Hepatocyte (in vitro differentiated cells): Measurements from ENCODE around the gene SORCS2. TPM values are rescaled to one million over a fixed set of nuclear protein-coding genes. Genes with fewer than 3 reads are reported as not detected.

Experiments used
- DNase-seq: peaks from one replicate; pipeline ENCODE4 v3.0.0-alpha.2; 2016; ENCODE audit warnings: low spot score
- H2AFZ ChIP-seq: fragments of 200-600 bp; sonication (generic); 2 replicates; pipeline ENCODE4 v1.6.0; 2016; ENCODE audit warnings: antibody characterized with exemption, mild to moderate bottlenecking
- H3K27ac ChIP-seq: fragments of 200-600 bp; sonication (generic); 2 replicates; pipeline ENCODE4 v1.5.1; 2016; ENCODE audit warnings: mild to moderate bottlenecking
- H3K27me3 ChIP-seq: fragments of 200-600 bp; sonication (generic); 2 replicates; pipeline ENCODE4 v1.6.1; 2016
- H3K36me3 ChIP-seq: fragments of 200-600 bp; sonication (generic); replicated peaks from 2 replicates; pipeline ENCODE4 v1.5.1; 2016; ENCODE audit warnings: low read depth; ENCODE audit not compliant: insufficient read depth
- H3K4me1 ChIP-seq: fragments of 200-600 bp; sonication (generic); 2 replicates; pipeline ENCODE4 v1.5.1; 2016; ENCODE audit warnings: mild to moderate bottlenecking, moderate library complexity; ENCODE audit not compliant: insufficient read depth
- H3K4me2 ChIP-seq: fragments of 200-600 bp; sonication (generic); 2 replicates; pipeline ENCODE4 v1.6.0; 2016
- H3K4me3 ChIP-seq: fragments of 200-600 bp; sonication (generic); 2 replicates; pipeline ENCODE4 v1.5.1; 2016; ENCODE audit warnings: mild to moderate bottlenecking
- H3K79me2 ChIP-seq: fragments of 200-600 bp; sonication (generic); 2 replicates; pipeline ENCODE4 v1.6.0; 2017; ENCODE audit warnings: mild to moderate bottlenecking
- H3K9me2 ChIP-seq: fragments of 200-600 bp; sonication (generic); replicated peaks from 2 replicates; pipeline ENCODE4 v1.6.0; 2017; ENCODE audit warnings: mild to moderate bottlenecking; ENCODE audit not compliant: insufficient read depth
- H3K9me3 ChIP-seq: fragments of 200-600 bp; sonication (generic); 2 replicates; pipeline ENCODE4 v1.5.1; 2016; ENCODE audit warnings: low read depth, mild to moderate bottlenecking
- H4K20me1 ChIP-seq: fragments of 200-600 bp; sonication (generic); 2 replicates; pipeline ENCODE4 v1.6.0; 2016; ENCODE audit warnings: mild to moderate bottlenecking; ENCODE audit not compliant: insufficient read depth, poor library complexity, severe bottlenecking
- EZH2 ChIP-seq: fragments of 200-600 bp; sonication (generic); IDR thresholded peaks from 2 replicates; pipeline ENCODE4 v1.6.1; 2016; ENCODE audit warnings: antibody characterized with exemption, mild to moderate bottlenecking, borderline replicate concordance
- EZH2phosphoT487 ChIP-seq: fragments of 200-600 bp; sonication (generic); IDR thresholded peaks from one replicate; pipeline ENCODE4 v1.6.1; 2018; ENCODE audit warnings: antibody characterized with exemption, mild to moderate bottlenecking, low read depth, moderate library complexity; ENCODE audit not compliant: unreplicated experiment, severe bottlenecking
- WGBS: methylation state at CpG from one replicate; pipeline ENCODE4 v1.1.6; 2016; ENCODE audit warnings: low lambda C conversion rate; ENCODE audit errors: missing lambda C conversion rate; 5-methylcytosine and 5-hydroxymethylcytosine counted together
- polyA plus RNA-seq: library from polyadenylated mRNA; unstranded; fragments of >200 nt; fragmentation: Nextera tagmentation; extraction: Ambion mirVana; gene quantifications from 2 replicates; pipeline ENCODE4 v1.2.1, GENCODE V29; 2016
- total RNA-seq: library from RNA; depleted of rRNA; stranded (reverse); fragments of >200 nt; gene quantifications from 2 replicates; pipeline ENCODE4 v1.2.3, GENCODE V29; 2014
- TF ChIP-seq, protein P1 (sequence below): fragments of 200-600 bp; sonication (generic); IDR thresholded peaks from 2 replicates; pipeline ENCODE4 v1.5.1; 2016; ENCODE audit warnings: antibody characterized with exemption, mild to moderate bottlenecking; ENCODE audit not compliant: poor library complexity

Gene SORCS2
- total and polyA plus RNA-seq, 2 experiments from 2014 or later, result 1.6 to 4.8 TPM

DNA sequence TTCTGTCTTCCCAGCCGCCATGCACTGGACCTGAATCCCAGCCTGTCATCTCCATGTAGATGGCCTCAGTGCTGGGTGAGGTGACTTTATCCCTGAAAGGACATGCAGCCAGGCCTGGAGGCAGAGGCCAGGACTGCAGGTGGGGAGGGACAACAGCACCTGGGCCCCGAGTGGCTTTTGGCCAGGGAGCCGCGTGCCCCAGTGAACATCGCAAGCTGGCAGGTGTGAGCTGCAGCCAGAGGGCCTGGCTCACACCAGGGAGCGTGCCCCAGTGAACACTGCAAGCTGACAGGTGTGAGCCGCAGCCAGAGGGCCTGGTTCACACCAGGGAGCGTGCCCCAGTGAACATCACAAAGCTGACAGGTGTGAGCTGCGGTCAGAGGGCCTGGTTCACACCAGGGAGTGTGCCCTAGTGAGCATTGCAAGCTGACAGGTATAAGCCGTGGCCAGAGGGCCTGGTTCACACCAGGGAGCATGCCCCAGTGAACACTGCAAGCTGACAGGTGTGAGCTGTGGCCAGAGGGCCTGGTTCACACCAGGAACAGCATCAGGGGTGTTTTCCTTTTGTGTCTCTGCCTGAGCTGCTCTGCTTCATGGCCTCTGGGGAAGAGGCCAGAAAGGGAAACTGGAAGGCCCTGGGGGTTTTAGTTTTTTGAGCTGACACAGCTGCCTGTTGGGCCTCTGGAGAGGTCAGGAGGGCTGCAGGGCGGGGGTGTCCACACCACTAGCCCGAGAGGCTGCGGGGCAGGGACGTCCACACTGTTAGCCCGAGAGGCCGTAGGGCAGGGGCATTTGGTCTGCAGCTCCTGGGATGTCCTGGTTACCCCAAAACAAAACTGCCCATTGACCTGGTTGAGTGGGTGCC lies 265.1 kb downstream of the SORCS2 start:
- Histone ChIP-seq H3K4me1 (no peaks in the 10 kb centered on the region), H3K36me3 (no peaks in the 10 kb centered on the region), H3K4me2 (no peak overlapping the region), H3K27me3 (no peaks in the 10 kb centered on the region), H3K9me2 (no peaks in the 10 kb centered on the region), H3K4me3 (no peak overlapping the region), H4K20me1 (no peaks in the 10 kb centered on the region), H3K9me3 (no peaks in the 10 kb centered on the region), H3K27ac (no peak overlapping the region), H3K79me2 (no peaks in the 10 kb centered on the region), H2AFZ (no peak overlapping the region)
- WGBS, result 93% methylated on average over 14 of the region's 16 CpGs
- no peak for DNase-seq
- TF ChIP-seq, protein P1, sequence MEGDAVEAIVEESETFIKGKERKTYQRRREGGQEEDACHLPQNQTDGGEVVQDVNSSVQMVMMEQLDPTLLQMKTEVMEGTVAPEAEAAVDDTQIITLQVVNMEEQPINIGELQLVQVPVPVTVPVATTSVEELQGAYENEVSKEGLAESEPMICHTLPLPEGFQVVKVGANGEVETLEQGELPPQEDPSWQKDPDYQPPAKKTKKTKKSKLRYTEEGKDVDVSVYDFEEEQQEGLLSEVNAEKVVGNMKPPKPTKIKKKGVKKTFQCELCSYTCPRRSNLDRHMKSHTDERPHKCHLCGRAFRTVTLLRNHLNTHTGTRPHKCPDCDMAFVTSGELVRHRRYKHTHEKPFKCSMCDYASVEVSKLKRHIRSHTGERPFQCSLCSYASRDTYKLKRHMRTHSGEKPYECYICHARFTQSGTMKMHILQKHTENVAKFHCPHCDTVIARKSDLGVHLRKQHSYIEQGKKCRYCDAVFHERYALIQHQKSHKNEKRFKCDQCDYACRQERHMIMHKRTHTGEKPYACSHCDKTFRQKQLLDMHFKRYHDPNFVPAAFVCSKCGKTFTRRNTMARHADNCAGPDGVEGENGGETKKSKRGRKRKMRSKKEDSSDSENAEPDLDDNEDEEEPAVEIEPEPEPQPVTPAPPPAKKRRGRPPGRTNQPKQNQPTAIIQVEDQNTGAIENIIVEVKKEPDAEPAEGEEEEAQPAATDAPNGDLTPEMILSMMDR, result no peak
- no peak for TF ChIP-seq EZH2phosphoT487
- no peak for TF ChIP-seq EZH2

DNA sequence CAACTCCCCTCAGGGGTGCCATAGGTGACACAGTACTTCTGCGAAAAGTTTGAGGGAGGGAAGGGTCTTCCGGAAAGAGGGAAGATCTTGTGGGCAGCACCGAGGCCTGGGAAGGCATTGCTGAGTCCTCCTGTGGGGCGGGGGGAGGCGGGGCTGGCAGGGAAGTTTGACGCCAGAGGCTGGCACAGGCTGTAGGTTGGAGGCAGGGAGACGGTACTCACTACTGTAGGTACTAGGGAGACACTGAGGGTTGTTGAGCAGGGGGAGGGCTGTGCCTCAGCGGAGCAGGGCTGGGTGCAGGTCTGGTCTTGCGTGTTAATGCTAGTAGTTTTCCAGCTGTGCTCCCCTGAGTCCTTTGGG lies 265.7 kb downstream of the SORCS2 start:
- no peaks in the 10 kb centered on the region for H3K36me3 ChIP-seq
- H2AFZ ChIP-seq, result no peak overlapping the region
- H3K4me1 ChIP-seq, result no peaks in the 10 kb centered on the region
- WGBS, result 81% methylated on average over 9 of the region's 9 CpGs
- no peak overlapping the region for H3K4me3 ChIP-seq
- H3K9me3 ChIP-seq, result no peaks in the 10 kb centered on the region
- no peaks in the 10 kb centered on the region for H3K9me2 ChIP-seq
- no peak overlapping the region for H3K27ac ChIP-seq
- no peaks in the 10 kb centered on the region for H3K79me2 ChIP-seq
- DNase-seq, result no peak
- no peaks in the 10 kb centered on the region for H3K27me3 ChIP-seq
- TF ChIP-seq, protein P1, result no peak
- no peak for TF ChIP-seq EZH2
- no peak for TF ChIP-seq EZH2phosphoT487
- no peak overlapping the region for H3K4me2 ChIP-seq
- H4K20me1 ChIP-seq, result no peaks in the 10 kb centered on the region

DNA sequence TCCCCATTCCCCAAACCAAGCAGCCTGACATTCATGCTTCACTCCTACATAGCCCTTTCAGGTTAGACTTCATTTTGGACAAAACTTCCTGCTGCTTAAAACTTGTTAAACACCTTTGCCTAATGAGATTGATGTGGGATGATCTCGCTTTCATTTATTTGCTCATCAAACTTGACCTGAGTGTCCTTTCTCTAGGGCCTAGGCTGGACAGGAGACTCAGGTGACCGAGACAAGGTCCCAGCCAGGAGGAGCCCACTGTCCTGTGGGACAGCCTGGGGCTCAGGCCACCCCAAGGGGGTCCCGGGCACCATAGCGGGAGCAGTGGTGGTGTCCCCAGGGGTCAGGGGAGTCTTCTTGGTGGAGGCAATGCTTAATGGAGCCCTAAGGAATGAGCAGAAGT lies 266.1 kb downstream of the SORCS2 start:
- H3K9me3 ChIP-seq, result no peaks in the 10 kb centered on the region
- H3K36me3 ChIP-seq, result no peaks in the 10 kb centered on the region
- WGBS, result 97% methylated on average over 4 of the region's 4 CpGs
- no peaks in the 10 kb centered on the region for H4K20me1 ChIP-seq
- H3K4me3 ChIP-seq, result no peak overlapping the region
- no peaks in the 10 kb centered on the region for H3K4me1 ChIP-seq
- no peak overlapping the region for H3K4me2 ChIP-seq
- H2AFZ ChIP-seq, result no peak overlapping the region
- H3K27ac ChIP-seq, result no peak overlapping the region
- H3K9me2 ChIP-seq, result no peaks in the 10 kb centered on the region
- no peaks in the 10 kb centered on the region for H3K27me3 ChIP-seq
- TF ChIP-seq EZH2phosphoT487 (no peak), EZH2 (no peak)
- TF ChIP-seq, protein P1, result no peak
- H3K79me2 ChIP-seq, result no peaks in the 10 kb centered on the region
- no peak for DNase-seq
